A673 (cell line): ENCODE data around the gene AP2M1. TPM values are rescaled to one million over a fixed set of nuclear protein-coding genes. Genes with fewer than 3 reads are reported as not detected.

Source experiments
- BruUV-seq: library from RNA; stranded (reverse); fragments of 400-500 nt; replicated peaks from 2 replicates; lab custom pipeline; 2021; lab: Mats Ljungman, UMichigan
- CTCF ChIA-PET: fragments of 300-600 bp; sonication (Branson Sonifier 250); formaldehyde crosslinking; loops from one replicate; lab custom pipeline; 2022; ENCODE audit warnings: antibody characterized with exemption; lab: Charles Lee
- POLR2A ChIA-PET: fragments of 300-600 bp; sonication (Branson Sonifier 250); formaldehyde crosslinking; loops from one replicate; lab custom pipeline; 2022; ENCODE audit warnings: antibody characterized with exemption; ENCODE audit not compliant: low non-redundant PET; lab: Charles Lee
- DNase-seq: peaks from one replicate; pipeline ENCODE4 v3.0.0-alpha.2; 2015; ENCODE audit warnings: low spot score
- H3K27ac ChIP-seq: fragments of 200-600 bp; sonication (generic); 2 replicates; pipeline ENCODE4 v1.5.1; 2016; ENCODE audit warnings: mixed run types, low read depth, mild to moderate bottlenecking, mixed read lengths, antibody characterized with exemption, low read length; ENCODE audit not compliant: poor library complexity, severe bottlenecking
- H3K27me3 ChIP-seq: fragments of 200-600 bp; sonication (generic); replicated peaks from 2 replicates; pipeline ENCODE4 v1.6.1; 2017; ENCODE audit warnings: mixed run types, low read depth, mild to moderate bottlenecking, mixed read lengths, antibody characterized with exemption, low read length; ENCODE audit not compliant: insufficient read depth, poor library complexity
- H3K36me3 ChIP-seq: fragments of 200-600 bp; sonication (generic); 2 replicates; pipeline ENCODE4 v1.6.1; 2016; ENCODE audit warnings: mixed run types, mild to moderate bottlenecking, mixed read lengths, antibody characterized with exemption, low read length; ENCODE audit not compliant: insufficient read depth, poor library complexity, severe bottlenecking
- H3K4me1 ChIP-seq: fragments of 200-600 bp; sonication (generic); 2 replicates; pipeline ENCODE4 v1.6.1; 2017; ENCODE audit warnings: mixed run types, mild to moderate bottlenecking, mixed read lengths, antibody characterized with exemption, low read length; ENCODE audit not compliant: insufficient read depth, poor library complexity, severe bottlenecking
- H3K4me3 ChIP-seq: fragments of 200-600 bp; sonication (generic); 2 replicates; pipeline ENCODE4 v1.5.1; 2016; ENCODE audit warnings: low read depth, mixed run types, mild to moderate bottlenecking, mixed read lengths, low read length; ENCODE audit not compliant: poor library complexity, severe bottlenecking
- H3K9me3 ChIP-seq: fragments of 200-600 bp; sonication (generic); 2 replicates; pipeline ENCODE4 v1.6.1; 2016; ENCODE audit warnings: mixed run types, low read depth, mild to moderate bottlenecking, mixed read lengths, antibody characterized with exemption, low read length; ENCODE audit not compliant: poor library complexity, severe bottlenecking
- EZH2 ChIP-seq: fragments of 200-600 bp; sonication (generic); IDR thresholded peaks from 2 replicates; pipeline ENCODE4 v1.6.1; 2017; ENCODE audit warnings: borderline replicate concordance, low read depth, mild to moderate bottlenecking, mixed read lengths, antibody characterized with exemption, low read length; ENCODE audit not compliant: poor library complexity, severe bottlenecking
- intact Hi-C: fragments of 100-400 bp; cut with micrococcal nuclease; formaldehyde crosslinking; loops from one replicate; pipeline ENCODE4 v1.10.0; 2022; ENCODE audit not compliant: unreplicated experiment
- total RNA-seq: library from RNA; stranded (reverse); gene quantifications from 2 replicates; pipeline ENCODE4 v1.2.3, GENCODE V29; 2021
- TF ChIP-seq, protein P1 (sequence below): fragments of 300-800, 200-600 bp; sonication (generic); conservative IDR thresholded peaks from 2 replicates; pipeline ENCODE4 v1.5.1; 2017; ENCODE audit warnings: low read depth, mild to moderate bottlenecking, antibody characterized with exemption, low read length, moderate library complexity, mixed read lengths

The AP2M1 gene
- total RNA-seq, 1 experiment from 2014 or later = 419 TPM

DNA sequence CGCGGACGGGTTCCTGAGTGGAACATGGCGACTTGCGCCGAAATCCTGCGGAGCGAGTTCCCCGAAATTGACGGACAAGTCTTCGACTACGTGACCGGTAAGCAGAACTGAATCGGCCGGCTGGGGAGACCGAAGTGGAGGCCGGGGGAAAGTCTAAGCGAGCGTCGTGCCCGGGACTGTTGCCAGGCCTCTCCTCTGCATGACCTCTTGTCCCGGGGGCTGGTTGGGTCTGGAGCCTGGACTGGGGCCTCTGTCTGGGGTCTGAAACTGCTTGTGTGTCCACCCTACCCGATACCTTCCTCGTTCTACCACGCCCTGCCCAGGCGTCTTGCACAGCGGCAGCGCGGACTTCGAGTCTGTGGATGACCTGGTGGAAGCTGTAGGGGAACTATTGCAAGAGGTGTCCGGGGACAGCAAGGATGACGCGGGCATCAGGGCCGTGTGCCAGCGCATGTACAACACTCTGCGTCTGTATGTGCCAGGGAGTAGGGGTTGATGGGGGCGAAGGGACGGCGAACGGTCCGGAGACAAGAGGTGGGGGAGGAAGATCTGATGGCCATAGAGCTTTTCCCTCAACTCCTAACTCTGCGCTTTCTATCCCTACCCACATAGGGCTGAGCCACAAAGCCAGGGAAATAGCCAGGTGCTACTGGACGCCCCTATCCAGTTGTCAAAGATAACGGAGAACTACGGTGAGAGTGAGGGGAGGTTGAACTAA lies 11.7 kb downstream of the AP2M1 start, which contains the start of gene ABCF3:
Gene ABCF3 (plus strand): TSS at position 16 of the 718 bp plus-strand sequence. CDS start 9 bp downstream, at position 25.
- Histone ChIP-seq H3K27ac (peak within 1 kb of the TSS; percentile 92), H3K9me3 (no peaks in the 10 kb centered on the region), H3K36me3 (peaks cover 71% of the 10 kb centered on the region), H3K27me3 (no peaks in the 10 kb centered on the region), H3K4me3 (peak within 1 kb of the TSS; percentile 99), H3K4me1 (peaks cover 9% of the 10 kb centered on the region)
- ChIA-PET CTCF (interaction anchor here (0.5 to 1.0 kb wide), 3 partner anchors 51 to 291 kb away, joined by 3 to 13 read pairs (median 3); no protein-coding TSS in a partner anchor), POLR2A (interaction anchor here (0.6 to 1.6 kb wide), 5 partner anchors 10 to 417 kb away, joined by 3 to 6 read pairs (median 4); no protein-coding TSS in a partner anchor)
- intact Hi-C loops = no loop called here
- TF ChIP-seq EZH2 = no peak
- TF ChIP-seq, protein P1, sequence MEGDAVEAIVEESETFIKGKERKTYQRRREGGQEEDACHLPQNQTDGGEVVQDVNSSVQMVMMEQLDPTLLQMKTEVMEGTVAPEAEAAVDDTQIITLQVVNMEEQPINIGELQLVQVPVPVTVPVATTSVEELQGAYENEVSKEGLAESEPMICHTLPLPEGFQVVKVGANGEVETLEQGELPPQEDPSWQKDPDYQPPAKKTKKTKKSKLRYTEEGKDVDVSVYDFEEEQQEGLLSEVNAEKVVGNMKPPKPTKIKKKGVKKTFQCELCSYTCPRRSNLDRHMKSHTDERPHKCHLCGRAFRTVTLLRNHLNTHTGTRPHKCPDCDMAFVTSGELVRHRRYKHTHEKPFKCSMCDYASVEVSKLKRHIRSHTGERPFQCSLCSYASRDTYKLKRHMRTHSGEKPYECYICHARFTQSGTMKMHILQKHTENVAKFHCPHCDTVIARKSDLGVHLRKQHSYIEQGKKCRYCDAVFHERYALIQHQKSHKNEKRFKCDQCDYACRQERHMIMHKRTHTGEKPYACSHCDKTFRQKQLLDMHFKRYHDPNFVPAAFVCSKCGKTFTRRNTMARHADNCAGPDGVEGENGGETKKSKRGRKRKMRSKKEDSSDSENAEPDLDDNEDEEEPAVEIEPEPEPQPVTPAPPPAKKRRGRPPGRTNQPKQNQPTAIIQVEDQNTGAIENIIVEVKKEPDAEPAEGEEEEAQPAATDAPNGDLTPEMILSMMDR = no peak
- DNase-seq = no peak
- BruUV-seq = no TSS peak

DNA sequence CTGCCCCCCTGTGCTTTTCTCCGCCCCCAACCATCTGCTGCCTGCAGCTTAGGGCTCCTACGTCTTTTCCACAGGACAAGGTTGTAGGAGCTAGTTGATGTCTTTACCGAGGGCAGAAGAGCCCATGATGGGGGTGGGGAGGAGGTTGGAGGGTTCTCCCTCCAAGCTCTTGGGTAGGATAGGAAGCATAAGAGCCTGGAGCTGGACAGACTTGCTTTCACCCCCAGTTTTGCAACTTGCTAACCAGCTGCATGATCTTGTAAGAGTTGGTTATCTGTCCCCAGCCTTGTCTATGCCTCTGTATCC lies 12.2 kb downstream of the AP2M1 start:
- peak overlapping the region; percentile 84 for H3K27ac ChIP-seq
- CTCF ChIA-PET = interaction anchor here (0.6 kb wide), 1 partner anchor 51 kb away, joined by 3 read pairs; no protein-coding TSS in a partner anchor
- no peak for TF ChIP-seq EZH2
- TF ChIP-seq, protein P1 = no peak
- BruUV-seq = TSS peak; percentile 50
- DNase-seq = no peak
- no peaks in the 10 kb centered on the region for H3K27me3 ChIP-seq
- POLR2A ChIA-PET = interaction anchor here (0.6 kb wide), 1 partner anchor 417 kb away, joined by 3 read pairs; no protein-coding TSS in a partner anchor
- peak overlapping the region; percentile 99 for H3K4me3 ChIP-seq
- peaks cover 9% of the 10 kb centered on the region for H3K4me1 ChIP-seq
- H3K9me3 ChIP-seq = no peaks in the 10 kb centered on the region
- H3K36me3 ChIP-seq = peaks cover 71% of the 10 kb centered on the region
- intact Hi-C loops = no loop called here

DNA sequence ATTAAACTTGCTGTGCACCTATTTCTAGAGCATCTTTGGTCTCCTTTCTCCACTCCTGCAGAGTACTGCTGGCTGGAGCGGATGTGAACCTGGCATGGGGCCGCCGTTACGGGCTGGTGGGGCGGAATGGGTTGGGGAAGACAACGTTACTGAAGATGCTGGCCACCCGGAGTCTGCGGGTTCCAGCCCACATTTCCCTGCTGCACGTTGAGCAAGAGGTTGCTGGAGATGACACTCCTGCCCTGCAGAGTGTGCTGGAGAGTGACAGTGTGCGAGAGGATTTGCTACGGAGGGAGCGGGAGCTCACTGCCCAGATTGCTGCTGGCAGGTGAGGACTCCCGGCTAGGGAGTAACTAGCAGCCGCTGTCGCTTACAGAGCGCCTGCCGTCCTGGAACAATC lies 13.4 kb downstream of the AP2M1 start:
- BruUV-seq = no TSS peak
- Histone ChIP-seq H3K27me3 (no peaks in the 10 kb centered on the region), H3K9me3 (no peaks in the 10 kb centered on the region), H3K4me3 (no peak overlapping the region), H3K27ac (no peak overlapping the region), H3K4me1 (peaks cover 9% of the 10 kb centered on the region), H3K36me3 (peaks cover 71% of the 10 kb centered on the region)
- CTCF ChIA-PET = interaction anchor here (0.5 kb wide), 1 partner anchor 293 kb away, joined by 6 read pairs; no protein-coding TSS in a partner anchor
- intact Hi-C loops = no loop called here
- POLR2A ChIA-PET = no interaction called here
- DNase-seq = no peak
- TF ChIP-seq, protein P1 = no peak
- TF ChIP-seq EZH2 = no peak
